Fibroblast of villous mesenchyme (primary cell): ENCODE measurements around the gene OAF. TPM values are rescaled to one million over a fixed set of nuclear protein-coding genes. Genes with fewer than 3 reads are reported as not detected.

Experiments
- DNase-seq: peaks from one replicate; pipeline ENCODE4 v3.0.0-alpha.2; 2010; ENCODE audit warnings: low read depth
- H3K4me3 ChIP-seq: 2 replicates; pipeline ENCODE4 v1.5.1; 2011; ENCODE audit warnings: low read depth, mild to moderate bottlenecking, low read length
- CTCF ChIP-seq: IDR thresholded peaks from 2 replicates; pipeline ENCODE4 v1.5.1; 2012; ENCODE audit warnings: low read depth, mild to moderate bottlenecking, low read length; ENCODE audit not compliant: insufficient read depth
- total RNA-seq: library from RNA; depleted of rRNA; stranded (reverse); fragments of >200 nt; gene quantifications from 2 replicates; pipeline ENCODE4 v1.2.3, GENCODE V29; 2012

Gene OAF
- total RNA-seq, 1 donor, result 31.5 TPM

- H3K4me3 ChIP-seq, result peak overlapping the region; percentile 84
- peak; percentile 51 for DNase-seq
- TF ChIP-seq CTCF, result no peak
Observed at GRCh38 chr11:120209746-120210625, 846 bp upstream of the OAF start.

- peak overlapping the region; percentile 84 for H3K4me3 ChIP-seq
- peak; percentile 22 for DNase-seq
- no peak for TF ChIP-seq CTCF
Observed at GRCh38 chr11:120211522-120212258, 858 bp downstream of the OAF start.

GRCh38 chr11:120212259-120212878 lies 1.5 kb downstream of the OAF start:
- peak; percentile 21 for DNase-seq
- H3K4me3 ChIP-seq, result peak overlapping the region; percentile 84
- TF ChIP-seq CTCF, result no peak

GRCh38 chr11:120212926-120213325 lies 2.1 kb downstream of the OAF start:
- TF ChIP-seq CTCF, result no peak
- peak; percentile 28 for DNase-seq
- H3K4me3 ChIP-seq, result peak overlapping the region; percentile 84

GRCh38 chr11:120214581-120214980 lies 3.7 kb downstream of the OAF start:
- H3K4me3 ChIP-seq, result no peak overlapping the region
- no peak for DNase-seq
- no peak for TF ChIP-seq CTCF

- no peak overlapping the region for H3K4me3 ChIP-seq
- DNase-seq, result peak; percentile 83
Observed at GRCh38 chr11:120215634-120216033, 4.8 kb downstream of the OAF start.

More at GRCh38 chr11:120215634-120216033, 4.8 kb downstream of the OAF start:
- TF ChIP-seq CTCF, result no peak
